Dermis microvascular lymphatic vessel endothelial cell (primary cell): ENCODE measurements around the gene CPPED1. TPM values are rescaled to one million over a fixed set of nuclear protein-coding genes. Genes with fewer than 3 reads are reported as not detected.

ENCODE experiments used
- DNase-seq, 2 donors: peaks; one replicate each; pipeline versions ENCODE4 v3.0.0 to v3.0.0-alpha.2; 2010; ENCODE audit warnings: low read depth in 2 of 2
- total RNA-seq: library from RNA; depleted of rRNA; stranded (reverse); fragments of >200 nt; gene quantifications from 2 replicates; pipeline ENCODE4 v1.2.1, GENCODE V29; 2014

Gene CPPED1
- total RNA-seq, 1 donor from 2014 or later, result 8.3 TPM

DNA sequence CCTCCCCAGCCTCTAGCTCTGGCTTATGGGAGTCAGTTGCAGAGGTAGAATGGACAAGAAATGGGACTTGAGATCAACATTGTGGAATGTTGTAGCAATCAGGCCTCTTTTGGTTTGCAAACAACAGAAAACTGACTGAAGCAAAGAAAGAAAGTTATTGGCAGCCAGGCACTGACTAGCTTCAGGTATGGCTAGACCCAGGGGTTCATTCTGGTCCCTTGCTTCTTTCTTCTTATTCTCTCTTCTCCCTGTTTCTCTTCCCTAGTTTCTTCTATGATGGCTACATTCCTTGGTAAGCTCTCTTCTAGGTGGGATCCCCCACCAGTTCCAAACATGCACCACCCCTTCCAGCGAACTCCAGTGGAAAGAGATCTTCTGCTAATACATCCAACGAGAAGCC lies 154.3 kb downstream of the CPPED1 start:
- DNase-seq, result no peak

DNA sequence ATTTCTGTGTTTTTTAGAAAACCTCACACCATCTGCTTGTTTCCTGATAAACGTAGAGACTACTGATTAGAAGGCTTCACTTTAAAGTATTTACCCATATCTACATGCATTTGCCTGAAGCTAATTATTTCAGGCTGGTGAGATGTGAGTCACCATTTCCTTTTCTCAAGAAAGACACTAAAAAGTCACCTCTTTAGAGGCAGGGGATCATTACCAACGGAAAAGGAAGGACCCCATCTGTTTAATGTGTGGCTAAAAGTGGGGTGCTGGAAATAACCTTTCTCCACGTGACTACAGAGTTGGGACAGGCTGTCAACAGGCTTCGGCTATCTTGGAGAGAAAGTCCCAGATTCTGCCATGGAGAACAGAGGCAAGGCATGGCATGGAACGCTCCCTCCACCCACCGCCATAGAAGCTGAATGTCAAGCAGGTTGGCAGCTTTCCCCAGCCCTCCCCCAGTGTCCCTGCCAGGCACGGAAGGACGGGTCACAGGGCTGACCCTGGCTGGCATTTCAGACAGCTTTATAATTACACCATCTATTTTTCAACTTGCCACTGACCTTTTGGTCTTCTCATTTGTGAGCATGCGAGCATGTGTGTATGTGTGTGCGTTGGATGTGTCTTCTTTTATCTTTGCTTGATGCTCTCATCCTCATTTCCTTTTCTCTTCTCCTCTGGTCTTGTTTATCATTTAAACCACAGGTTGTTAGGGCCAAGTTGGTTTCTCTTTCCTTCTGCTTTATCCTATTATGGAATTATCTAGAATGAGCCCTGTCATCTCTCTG lies 157.0 kb downstream of the CPPED1 start:
- DNase-seq, result peak; percentile 55 to 83

DNA sequence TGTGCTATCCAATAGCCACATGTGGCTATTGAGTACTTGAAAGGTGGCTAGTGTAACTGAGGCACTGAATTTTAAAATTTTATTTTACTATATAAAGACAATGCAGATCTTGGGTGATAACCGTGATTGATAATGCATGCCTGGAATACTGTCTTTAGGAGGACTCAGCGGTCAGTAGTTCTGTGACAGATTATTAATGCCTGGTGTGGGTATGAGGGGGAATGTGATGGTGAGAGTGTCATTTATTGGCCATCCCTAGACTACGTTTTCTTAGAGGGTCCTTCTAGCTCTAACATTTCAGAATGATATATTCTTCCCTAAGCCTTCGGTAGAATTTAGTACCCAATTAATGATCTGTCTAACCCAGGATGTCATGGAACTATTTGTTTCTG lies 157.6 kb downstream of the CPPED1 start:
- no peak for DNase-seq

- DNase-seq, result no peak
These were observed 160.6 kb downstream of the CPPED1 start for GRCh38 chr16:12643034-12643455.

GRCh38 chr16:12639044-12639443 lies 164.6 kb downstream of the CPPED1 start:
- no peak for DNase-seq

GRCh38 chr16:12637002-12637401 lies 166.7 kb downstream of the CPPED1 start:
- DNase-seq, result no peak

- no peak for DNase-seq
These were observed 174.4 kb downstream of the CPPED1 start for GRCh38 chr16:12629271-12629670.

- DNase-seq, result no peak
These were observed 175.2 kb downstream of the CPPED1 start for GRCh38 chr16:12628536-12628935.

DNA sequence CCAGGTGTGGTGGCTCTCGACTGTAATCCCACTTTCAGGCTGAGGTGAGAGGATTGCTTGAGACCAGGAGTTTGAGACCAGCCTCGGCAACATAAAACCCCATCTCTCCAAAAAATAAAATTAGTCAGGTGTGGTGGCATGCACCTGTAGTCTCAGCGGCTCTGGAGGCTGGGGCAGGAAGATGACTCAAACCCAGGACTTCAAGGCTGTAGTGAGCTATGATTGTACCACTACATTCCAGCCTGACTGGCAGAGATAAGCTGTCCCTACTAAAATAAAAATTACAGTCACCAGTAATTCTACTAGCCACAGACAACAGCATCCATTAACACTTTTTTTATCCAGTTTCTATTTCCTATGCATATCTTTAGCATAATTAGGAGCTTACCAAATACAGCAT lies 176.3 kb downstream of the CPPED1 start:
- no peak for DNase-seq

- no peak for DNase-seq
These were observed 177.3 kb downstream of the CPPED1 start for GRCh38 chr16:12626411-12626810.

GRCh38 chr16:12625716-12626115 lies 178.0 kb downstream of the CPPED1 start:
- no peak for DNase-seq

DNA sequence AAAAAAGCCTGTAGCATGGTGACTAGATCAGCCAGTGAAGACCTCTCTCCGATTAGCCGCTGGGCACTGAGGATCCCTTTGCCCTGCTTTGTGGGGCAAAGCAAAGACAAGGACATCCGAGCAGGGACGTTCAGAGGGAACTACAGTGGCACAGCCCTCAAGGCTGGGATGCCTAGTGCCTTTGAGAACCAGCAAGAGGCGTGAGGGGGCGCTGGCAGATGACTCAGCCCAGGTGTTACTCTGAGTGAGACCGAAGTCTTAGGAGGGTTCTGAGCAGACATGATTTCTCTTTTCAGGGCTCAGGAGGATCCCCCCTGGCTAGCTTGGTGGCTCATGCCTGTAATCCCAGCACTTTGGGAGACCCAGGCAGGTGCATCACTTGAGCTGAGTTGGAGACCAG lies 178.6 kb downstream of the CPPED1 start:
- no peak for DNase-seq

DNA sequence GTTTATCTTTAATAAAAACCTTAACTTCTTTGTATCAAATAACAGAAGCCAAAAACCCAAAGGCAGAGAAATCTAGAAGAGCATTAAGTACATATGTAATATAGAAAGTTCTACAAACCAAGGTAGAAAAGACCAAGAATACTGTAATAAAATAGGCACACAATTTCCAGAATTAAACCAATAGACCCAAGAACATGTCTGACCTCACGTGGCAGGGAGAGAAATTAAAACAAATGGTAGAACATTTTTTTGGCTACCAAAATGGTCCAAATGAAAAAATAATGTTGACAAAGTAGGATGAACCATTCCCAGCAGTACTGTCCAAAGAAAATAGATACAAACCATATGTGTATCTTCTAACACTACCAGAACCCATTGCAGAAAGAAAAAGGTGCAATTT lies 183.5 kb downstream of the CPPED1 start:
- DNase-seq, result no peak

DNA sequence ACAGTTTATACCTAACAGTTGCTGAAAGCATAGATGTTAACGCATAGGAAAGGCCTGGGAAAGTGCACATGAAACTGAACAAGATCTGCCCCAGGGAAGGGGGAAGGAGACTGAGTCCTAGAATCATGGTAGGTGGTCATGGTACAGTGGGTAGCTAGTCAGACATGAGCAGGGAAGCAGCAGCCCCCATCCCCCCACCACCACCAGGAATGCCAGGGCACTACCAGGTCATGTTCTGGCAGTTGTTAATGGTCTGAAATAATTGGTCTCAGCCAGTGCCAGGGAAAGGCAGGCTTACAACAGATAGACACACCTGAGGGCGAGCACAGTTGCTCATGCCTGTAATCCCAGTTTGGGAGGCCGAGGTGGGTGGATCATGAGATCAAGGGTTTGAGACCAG lies 185.2 kb downstream of the CPPED1 start:
- DNase-seq, result no peak

DNA sequence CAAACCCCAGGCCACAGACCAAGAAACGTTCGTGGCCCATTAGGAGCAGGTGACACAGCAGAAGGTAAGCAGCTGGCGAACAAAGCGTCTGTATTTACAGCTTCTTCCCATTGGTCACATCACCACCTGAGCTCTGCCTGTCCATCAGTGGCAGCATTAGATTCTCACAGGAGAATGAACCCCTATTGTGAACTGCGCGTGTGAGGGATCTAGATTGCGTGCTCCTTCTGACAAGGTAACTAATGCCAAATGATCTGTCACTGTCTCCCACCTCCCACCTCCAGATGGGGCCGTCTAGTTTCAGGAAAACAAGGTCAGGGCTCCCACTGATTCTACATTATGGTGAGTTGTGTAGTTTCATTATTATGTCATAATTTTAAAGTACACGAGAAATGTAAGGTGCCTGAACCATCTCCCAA lies 186.3 kb downstream of the CPPED1 start:
- no peak for DNase-seq

DNA sequence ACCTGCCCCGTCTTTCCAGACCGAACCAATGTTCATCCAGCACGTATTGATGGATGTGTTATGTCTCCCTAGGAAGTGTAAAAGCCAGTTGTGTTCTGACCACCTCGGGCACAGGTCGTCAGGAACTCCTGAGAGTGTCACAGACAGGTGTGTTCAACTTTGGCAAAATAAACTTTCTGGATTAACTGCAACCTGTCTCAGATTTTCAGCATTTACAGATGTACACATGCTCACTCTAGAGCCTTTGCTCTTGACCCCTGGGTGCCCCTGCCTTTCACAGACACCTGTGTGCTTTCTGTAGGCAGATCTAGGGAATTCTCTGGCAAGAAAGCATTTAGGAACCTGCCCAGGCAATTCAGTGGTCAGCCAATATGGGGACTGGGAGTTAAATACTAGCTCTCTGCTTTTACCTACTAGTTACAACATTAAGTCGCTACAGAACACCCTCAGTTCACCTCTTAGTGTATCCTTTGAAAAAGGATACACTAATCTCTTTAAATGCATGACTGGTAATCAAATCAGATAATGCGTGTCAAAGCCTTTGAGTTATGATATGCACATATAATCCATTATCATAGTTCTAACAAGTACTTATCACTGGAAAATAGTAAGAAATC lies 188.9 kb downstream of the CPPED1 start:
- DNase-seq, result no peak

DNA sequence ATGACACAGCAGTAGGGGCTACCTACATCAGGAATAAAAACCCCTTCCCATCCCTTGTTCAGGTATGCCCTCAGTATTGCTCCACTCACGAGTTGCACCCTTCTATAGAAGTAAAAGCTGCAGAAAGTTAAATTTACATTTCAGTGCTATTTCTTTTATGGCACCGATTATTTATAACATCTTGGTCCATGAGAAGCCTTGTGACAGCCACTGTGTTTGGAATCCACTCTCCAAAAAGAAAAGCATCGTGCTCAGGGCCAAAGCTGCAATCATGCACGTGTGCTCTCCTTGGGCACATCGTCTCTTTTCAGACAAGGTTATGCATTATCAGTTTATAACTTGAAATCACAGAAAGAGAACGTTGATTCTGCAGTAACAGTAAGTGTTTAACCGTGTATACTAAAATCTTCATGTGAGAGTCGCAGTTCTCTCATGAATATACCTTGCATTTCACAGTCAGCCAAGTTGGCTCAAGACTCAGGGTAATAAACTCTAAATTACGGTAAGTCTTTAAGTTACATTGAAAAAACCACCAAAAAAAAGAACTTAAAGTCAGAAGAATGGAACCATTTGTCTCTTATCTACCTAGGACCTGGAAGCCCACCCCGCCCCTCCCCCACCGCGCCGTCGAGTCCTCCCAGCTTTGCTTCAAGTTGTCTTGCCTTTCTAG lies 189.6 kb downstream of the CPPED1 start:
- DNase-seq, result no peak

GRCh38 chr16:12613131-12613991 lies 190.3 kb downstream of the CPPED1 start:
- DNase-seq, result peak in 1 of 2 donors; percentile 51

- no peak for DNase-seq
These were observed 191.0 kb downstream of the CPPED1 start for GRCh38 chr16:12612598-12613101.

DNA sequence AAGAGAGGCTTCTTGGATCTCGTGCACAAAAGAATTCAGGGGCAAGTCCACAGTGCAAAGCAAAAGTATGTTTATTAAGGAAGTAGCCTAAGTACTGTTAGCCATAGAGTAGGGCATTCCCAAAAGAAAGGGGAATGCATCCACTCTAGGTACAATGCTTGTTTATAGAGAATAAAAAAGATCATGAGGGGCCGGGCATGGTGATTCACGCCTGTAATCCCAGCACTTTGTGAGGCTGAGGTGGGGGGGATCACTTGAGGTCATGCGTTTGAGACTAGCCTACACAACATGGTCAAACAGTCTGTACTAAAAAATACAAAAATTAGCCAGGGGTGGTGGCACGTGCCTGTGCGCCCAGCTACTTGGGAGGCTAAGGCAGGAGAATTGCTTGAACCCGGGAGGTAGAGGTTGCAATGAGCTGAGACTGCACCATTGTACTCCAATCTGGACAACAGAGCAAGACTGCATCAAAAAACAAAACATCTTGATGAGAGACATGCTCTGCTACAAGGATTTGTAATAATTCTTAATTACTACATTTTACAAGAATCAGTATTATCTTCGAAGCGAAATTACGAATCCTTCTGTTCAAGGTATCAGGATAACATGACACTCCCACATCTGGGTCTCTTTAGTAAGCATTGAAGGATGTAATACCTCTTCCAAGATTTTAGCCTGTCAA lies 191.6 kb downstream of the CPPED1 start:
- DNase-seq, result no peak

DNA sequence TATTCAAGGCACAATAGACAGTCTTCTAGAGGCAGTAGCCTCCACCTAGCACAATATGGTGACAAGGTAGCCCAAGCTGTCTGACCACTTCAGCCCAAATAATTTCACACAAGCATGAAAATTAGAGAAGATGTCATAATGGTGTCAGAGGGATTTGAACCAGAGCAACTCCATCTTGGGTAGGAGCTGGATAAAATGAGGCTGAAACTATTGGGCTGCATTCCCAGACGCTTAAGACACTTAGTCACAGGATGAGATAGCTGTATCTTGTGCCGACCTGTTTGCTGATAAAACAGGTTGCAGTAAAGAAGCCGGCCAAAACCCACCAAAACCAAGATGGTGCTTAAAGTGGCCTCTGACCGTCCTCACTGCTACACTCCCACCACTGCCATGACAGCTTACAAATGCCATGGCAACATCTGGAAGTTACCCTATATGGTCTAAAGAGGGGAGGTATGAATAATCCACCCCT lies 192.6 kb downstream of the CPPED1 start:
- DNase-seq, result no peak
